Measurements from ENCODE around the gene SCARB2.
A peak's percentile ranks its signal among the peaks of the same experiment; 100 is the strongest.

The SCARB2 gene

DNA sequence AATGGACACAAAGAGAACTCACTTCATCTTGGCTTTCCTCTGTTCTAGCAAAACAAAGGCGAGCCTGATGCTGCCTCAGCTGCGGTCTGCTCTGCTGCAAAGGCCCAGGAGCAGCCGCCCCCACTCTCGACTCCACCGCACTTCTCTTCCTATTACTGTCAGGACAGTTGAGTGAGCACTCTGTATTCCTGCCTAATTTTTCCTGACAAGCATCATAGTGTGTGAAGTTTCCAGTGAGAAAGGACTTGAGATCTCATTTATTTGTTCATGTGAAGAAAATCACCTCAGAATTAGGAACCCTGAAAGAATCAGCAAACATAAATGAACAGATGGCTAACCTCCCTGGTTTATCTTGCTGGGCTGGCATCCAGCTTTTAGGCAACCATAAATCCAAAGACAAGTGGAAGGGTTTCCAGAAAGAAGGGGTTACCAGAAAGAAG is 15.6 kb downstream of the SCARB2 start:
- DNase-seq: no peak

DNA sequence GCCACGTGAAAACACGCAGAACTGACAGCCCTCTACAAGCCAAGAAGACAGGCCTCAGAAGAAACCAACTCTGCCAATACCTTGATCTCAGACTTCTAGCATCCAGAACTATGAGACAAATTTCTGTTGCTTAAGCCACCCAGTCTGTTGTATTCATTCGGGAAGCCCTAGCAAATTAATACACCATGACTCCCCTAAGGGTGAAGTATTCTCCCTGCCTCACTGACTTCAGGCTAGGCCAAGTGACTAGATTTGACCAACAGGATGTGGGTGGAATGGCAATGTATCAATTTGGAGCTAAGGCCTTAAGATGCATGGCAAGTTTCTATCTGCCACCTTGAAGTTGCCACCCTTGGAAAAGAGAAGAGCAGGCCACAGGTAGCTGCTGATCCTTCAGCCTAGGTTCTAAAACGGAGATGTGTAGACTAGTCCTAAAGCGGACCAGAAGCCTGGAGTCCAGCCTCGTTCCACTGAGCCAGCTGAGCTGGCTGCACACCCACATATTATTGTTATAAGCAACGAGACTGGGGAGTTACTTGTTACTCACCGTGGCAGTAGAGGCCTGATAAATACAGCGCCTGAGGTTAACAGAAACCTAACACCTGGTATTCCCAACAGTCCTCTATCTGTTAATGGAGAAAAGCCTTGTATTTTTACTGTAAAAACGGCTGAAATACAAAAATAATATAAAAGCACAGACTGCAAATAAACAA is 16.4 kb downstream of the SCARB2 start:
- no peak for DNase-seq

DNA sequence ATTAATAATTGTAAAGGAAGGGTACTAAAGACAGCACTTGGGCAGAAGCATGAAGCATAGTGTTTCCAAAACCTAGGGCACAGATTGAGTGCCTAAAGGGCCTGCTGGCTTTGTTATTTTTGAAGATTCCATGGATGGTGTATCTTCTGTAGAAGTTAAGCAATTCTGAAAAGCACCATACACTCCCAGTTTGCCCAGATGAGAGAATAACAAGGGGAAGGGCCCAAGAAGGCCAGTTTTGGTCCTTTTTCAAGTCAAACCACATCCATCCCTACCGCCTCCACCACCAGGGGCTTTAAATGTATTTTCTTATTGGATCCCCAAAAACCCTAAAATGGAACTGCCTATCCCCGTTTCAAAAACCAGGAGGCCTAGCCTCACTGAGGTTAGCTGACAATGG is 17.2 kb downstream of the SCARB2 start:
- no peak for DNase-seq

DNA sequence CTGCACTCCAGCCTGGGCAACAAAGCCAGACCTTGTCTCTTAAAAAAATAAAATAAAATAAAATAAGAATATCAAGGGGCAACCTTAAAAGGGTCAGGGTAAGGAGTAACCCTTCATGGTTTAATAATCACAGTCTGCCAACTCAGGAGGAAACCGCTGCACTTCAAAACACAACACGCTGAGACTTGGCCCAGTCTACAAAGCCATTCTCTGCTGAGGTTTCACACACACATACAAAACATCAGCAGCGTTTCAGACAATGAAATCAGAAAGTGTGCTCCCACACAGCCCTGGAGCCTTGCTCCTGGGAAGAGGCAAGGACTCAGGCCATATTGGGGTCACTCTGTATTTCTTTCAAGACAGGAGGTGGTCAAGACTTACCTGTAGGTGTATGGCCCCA is 18.3 kb downstream of the SCARB2 start:
- no peak for DNase-seq

DNA sequence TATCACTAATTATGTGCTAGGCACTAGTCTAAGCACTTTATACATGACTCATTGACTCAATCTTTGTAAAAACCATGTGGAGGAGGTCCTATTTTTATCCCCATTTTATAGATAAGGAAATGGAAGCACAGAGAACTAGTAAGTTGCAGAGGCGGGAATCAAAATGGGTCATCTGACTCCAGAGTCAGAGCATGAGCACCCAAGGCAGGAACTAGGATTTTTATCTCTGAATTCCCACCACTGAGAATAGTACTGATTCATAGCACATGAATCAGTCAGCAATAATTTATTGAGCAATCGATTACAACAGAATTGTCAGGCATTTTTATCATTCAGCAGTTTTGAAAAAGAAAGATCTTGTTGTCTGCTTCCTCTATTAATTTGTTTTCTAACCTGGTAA is 19.3 kb downstream of the SCARB2 start:
- no peak for DNase-seq

DNA sequence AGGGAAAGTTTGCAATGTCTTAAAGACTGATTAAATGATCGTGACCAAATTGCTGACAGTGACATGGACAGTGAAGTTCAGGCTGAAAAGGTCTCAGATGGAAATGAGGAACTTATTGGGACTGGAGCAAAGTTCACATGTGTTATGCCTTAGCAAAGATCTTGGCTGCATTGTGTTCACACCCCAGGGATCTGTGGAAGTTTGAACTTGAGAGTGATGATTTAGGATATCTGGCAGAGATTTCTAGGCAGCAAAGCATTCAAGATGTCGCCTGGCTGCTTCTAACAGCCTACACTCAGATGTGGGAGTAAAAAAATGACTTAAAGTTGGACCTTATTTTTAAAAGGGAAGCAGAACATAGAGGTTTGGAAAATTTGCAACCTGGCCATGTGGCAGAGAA is 21.4 kb downstream of the SCARB2 start:
- DNase-seq: no peak

- DNase-seq: no peak
Observed at GRCh38 chr4:76188557-76188956, 25.1 kb downstream of the SCARB2 start.

DNA sequence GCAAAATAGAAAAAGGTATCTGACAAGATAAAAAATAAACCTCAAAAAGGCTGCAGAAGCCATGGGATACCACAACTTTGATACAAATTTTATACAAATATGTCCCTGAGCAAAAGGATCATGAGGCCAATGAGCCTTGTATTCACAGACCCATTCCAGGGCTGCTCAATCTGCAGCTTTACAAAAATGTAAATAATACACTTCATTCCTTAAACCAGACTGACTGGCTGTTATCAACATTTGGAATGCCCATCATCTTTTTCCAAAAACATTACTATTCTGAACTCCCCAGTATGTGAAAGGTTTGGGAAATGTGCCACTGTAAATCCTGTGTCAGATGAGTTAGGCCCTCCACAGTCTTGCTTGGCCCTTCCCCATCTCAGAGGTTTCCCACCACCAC is 25.5 kb downstream of the SCARB2 start:
- DNase-seq: no peak

GRCh38 chr4:76187152-76187551 is 26.5 kb downstream of the SCARB2 start:
- no peak for DNase-seq

DNA sequence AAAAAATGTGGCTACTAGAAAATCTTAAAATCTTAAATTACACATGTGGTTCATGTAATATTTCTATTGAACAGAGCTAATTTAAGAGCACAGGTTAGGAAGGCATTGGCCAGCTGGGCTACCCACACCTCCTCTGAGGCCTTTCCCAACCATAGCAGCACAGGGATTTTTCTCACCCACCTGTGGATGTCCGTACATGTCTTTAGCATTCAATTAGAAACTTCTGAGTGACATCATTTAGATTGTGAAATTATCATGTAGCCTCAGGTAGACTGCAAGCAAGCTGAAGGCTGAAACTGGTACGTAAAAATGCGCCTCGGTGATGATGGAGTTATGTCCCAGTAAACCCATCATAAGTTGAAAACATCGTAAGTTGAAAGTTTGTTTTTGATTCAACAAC is 31.2 kb downstream of the SCARB2 start:
- DNase-seq: no peak

GRCh38 chr4:76179398-76180318 is 34.0 kb downstream of the SCARB2 start:
- peak; percentile 74 to 75 for DNase-seq

DNA sequence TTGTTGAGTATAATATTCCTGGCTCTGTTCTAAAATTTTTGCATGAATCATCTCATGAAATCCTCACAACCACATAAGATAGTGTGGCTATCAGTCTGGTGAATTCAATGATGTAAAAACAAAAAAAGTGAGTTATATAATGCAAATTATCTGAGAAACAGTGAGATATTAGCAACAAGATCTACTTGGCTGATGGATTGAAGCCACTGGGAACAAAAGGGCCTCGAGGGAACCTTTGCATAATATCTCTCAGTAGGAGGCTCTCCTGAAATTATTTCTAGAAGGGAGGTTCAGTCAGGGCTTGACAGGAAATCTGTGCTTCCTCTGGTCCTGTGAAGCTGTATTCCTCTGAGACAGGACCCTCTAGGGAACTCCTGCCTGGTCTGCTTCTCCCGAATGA is 35.3 kb downstream of the SCARB2 start:
- DNase-seq: no peak

DNA sequence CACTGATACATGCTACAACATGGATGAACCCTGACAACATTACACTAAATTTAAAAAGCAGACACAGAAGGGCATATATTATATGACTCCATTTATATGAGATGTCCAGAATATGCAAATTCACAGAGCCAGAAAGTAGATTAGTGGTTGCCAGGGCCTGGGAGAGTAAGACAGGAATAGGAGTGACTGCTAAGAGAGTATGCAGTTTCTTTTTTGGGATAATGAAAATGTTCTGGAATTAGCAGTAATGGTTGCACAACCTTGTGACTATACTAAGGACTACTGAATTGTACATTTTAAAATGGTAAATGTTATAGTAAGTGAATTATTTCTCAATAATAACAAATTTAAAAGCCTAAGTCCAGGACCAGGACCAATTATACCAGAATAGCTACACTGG is 35.9 kb downstream of the SCARB2 start:
- no peak for DNase-seq

- DNase-seq: no peak
Observed at GRCh38 chr4:76175336-76175735, 38.3 kb downstream of the SCARB2 start.

DNA sequence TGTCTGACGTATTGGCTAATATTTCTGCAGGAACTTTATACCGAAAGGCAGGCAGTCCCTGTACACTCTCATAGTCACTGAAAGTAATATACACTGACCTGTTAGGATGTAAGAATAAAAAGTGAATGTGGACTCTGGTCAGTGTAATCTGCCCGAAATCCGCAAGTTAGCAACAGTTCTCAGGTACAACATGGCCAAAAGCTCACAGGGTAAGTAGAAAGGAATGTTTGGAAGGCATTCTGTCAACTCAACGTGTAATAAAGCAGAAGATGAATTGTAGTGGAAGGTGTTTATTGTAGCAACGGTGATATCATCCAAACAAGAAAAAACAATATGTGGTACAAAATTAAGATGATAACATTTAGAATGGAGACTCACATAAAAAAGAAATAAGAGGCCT is 39.4 kb downstream of the SCARB2 start:
- DNase-seq: no peak

DNA sequence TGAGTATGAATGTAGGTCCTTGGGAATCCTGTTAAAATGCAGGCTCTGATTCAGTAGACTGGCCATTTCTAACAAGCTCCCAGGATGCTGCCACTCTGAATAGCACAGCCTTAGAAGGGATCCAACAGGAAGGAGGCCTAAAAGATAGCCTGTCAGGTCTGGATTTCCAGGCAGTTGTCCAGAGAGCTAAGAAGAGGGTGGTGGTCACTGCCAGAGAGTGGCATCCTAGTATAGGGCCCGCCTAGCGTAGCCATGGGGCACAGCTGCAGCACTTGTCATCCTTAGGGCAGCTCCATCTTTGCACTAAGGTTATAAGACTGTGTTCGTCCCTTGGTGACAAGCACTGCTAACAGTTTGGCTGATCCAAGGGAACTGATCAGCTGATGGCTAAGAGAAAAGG is 44.9 kb downstream of the SCARB2 start:
- no peak for DNase-seq

DNA sequence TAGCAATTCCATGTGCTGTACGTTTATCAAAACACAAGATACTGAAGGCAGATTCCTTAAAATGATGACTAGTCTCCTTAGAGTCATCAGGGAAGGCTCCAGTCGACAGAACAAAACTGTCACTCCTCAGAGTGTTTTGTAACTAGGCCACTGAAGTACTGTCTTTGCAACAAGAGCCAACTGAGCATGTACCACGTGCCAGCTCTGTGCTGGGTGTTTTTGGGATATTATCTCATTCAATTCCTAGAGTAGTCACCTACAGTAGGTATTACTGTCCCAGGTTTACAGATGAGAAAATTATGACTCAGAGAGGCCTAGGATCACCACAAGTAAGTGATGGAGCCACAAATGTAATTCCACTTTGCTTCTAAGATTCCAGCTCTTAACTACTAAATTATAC is 47.1 kb downstream of the SCARB2 start:
- no peak for DNase-seq

DNA sequence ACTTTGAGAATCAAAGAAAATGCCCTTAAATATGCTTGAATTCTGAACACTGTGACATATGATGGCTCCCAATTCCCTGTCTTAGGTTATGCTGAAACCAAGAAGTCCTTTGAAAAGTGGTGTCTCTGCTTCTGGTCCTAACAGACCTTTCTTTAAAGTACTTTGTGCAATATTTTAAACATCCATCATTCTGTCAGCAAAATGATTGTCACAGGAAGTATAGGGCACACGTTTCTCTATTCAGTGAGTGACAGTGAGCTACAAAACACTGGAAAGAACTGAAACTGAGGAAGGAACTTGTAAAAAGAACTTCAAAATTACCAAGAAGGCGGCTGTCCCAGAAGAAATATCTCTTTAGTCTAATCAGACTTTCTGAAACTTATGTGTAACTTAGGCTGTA is 53.3 kb downstream of the SCARB2 start:
- DNase-seq: no peak

DNA sequence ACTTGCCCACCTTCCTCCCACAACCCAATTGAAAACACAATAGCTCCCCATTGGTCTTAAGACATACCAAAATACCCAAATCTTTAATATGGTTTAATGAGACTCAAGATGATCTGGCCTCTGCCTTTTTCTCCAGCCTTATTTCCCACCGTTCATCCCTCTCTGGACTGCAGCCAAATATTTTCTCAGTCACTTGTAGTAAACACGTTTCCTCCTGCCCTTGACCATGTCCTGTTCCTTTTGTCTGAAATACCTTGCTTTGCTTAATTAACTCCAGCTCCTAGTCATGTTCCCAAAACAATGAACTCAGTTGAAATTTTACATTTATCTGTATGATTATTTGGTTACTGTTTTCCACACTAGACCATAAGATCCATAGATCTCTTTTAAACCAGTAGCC is 57.0 kb downstream of the SCARB2 start:
- DNase-seq: no peak

DNA sequence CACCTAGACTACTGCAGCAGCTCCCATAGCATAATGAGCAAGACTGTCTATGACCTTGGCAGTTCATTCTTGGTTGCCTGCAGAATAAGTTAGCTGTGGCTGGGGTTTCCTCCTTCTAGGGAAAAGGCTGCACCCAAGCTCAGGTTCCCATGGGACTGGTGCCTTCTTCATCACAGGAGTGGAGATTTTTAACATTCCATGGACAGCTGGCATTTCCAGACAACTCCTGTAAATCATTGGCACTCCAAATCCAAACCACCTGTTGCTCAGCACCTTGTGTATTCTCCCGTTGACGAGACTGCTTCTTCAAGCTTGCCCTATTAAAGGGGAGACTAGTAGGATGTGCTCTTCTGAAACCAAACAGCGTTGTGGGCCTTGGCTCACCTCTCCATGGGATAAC is 57.6 kb downstream of the SCARB2 start:
- no peak for DNase-seq

GRCh38 chr4:76153356-76153755 is 60.3 kb downstream of the SCARB2 start:
- DNase-seq: no peak

- peak; percentile 81 to 92 for DNase-seq
Observed at GRCh38 chr4:76148142-76148865, 65.3 kb downstream of the SCARB2 start, which contains the start of gene NUP54. Gene NUP54 (minus strand): TSS chr4:76148397. CDS start chr4:76148374, 23 bp downstream.

DNA sequence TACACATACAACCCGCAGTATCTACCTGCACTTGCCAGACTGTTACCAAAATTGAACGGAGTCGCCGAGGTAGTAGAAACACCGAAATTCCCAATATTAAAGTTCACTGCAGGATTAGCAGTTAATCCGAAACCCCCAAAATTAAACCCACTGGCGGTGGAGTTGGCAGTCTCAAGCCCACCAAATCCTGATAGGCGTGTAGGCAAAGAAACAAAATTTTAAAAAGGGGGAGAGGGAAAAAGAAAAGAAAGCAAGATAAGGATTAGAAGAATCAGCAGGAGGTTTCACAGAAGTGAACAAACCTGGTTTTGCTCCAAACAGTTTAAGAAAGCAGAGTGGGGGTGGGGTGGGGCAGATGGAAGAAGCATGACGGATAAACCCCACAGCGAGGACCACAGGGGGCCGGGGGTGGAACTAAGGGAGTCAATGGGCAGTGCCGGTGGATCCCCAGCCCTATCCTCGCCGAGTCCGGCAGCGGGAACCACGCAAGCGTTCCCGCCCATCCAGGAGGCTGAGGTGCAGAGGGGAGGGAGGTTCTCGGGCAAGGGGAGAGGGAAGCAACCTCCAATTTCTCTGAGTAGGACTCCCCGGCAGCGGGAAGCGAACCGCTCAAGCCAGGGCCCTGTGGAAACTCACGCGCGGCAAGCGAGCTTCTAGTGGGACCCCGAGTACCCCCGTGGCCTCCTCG is 66.0 kb downstream of the SCARB2 start:
- peak; percentile 48 to 61 for DNase-seq
